ENCODE measurements around the gene MTMR1. TPM values are rescaled to one million over a fixed set of nuclear protein-coding genes. Genes with fewer than 3 reads are reported as not detected.

The MTMR1 gene
- total RNA-seq, 4 donors from 2014 or later = 17.3 to 26.1 (median 21.5) TPM

GRCh38 chrX:150696866-150697265, 3.7 kb downstream of the MTMR1 start:
- Histone ChIP-seq H3K9me3 (no peaks in the 10 kb centered on the region), H3K27ac (no peak overlapping the region), H3K27me3 (no peaks in the 10 kb centered on the region), H3K36me3 (no peaks in the 10 kb centered on the region), H3K4me1 (peaks cover 0 to 31% (median 5%) of the 10 kb centered on the region in 3 donors), H3K4me3 (no peak overlapping the region)
- no peak for ATAC-seq
- TF ChIP-seq, protein P1, sequence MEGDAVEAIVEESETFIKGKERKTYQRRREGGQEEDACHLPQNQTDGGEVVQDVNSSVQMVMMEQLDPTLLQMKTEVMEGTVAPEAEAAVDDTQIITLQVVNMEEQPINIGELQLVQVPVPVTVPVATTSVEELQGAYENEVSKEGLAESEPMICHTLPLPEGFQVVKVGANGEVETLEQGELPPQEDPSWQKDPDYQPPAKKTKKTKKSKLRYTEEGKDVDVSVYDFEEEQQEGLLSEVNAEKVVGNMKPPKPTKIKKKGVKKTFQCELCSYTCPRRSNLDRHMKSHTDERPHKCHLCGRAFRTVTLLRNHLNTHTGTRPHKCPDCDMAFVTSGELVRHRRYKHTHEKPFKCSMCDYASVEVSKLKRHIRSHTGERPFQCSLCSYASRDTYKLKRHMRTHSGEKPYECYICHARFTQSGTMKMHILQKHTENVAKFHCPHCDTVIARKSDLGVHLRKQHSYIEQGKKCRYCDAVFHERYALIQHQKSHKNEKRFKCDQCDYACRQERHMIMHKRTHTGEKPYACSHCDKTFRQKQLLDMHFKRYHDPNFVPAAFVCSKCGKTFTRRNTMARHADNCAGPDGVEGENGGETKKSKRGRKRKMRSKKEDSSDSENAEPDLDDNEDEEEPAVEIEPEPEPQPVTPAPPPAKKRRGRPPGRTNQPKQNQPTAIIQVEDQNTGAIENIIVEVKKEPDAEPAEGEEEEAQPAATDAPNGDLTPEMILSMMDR (IDR thresholded peaks at IDR 0.05) = no peak
- TF ChIP-seq POLR2A (IDR thresholded peaks at IDR 0.05) (no peak), EP300 (IDR thresholded peaks at IDR 0.05) (no peak), POLR2AphosphoS5 (IDR thresholded peaks at IDR 0.05) (no peak)
- 51 to 53% methylated on average over 2 to 4 of the region's 4 CpGs for WGBS, 2 donors (ENCODE audit: low coverage in 1 of 2)

- peaks cover 0 to 24% (median 5%) of the 10 kb centered on the region in 3 donors for H3K4me1 ChIP-seq
- WGBS, 2 donors (ENCODE audit: low coverage in 1 of 2) = 60 to 64% methylated on average over 1 to 7 of the region's 7 CpGs
- no peaks in the 10 kb centered on the region for H3K27me3 ChIP-seq
- H3K4me3 ChIP-seq = no peak overlapping the region
- TF ChIP-seq EP300 (IDR thresholded peaks at IDR 0.05) = no peak
- no peak for TF ChIP-seq POLR2AphosphoS5 (IDR thresholded peaks at IDR 0.05)
- TF ChIP-seq, protein P1 (IDR thresholded peaks at IDR 0.05) = no peak
- TF ChIP-seq POLR2A (IDR thresholded peaks at IDR 0.05) = no peak
- no peak overlapping the region for H3K27ac ChIP-seq
- no peaks in the 10 kb centered on the region for H3K9me3 ChIP-seq
- ATAC-seq = no peak
- H3K36me3 ChIP-seq = no peaks in the 10 kb centered on the region
Observed at GRCh38 chrX:150697641-150698040, 4.4 kb downstream of the MTMR1 start.

DNA sequence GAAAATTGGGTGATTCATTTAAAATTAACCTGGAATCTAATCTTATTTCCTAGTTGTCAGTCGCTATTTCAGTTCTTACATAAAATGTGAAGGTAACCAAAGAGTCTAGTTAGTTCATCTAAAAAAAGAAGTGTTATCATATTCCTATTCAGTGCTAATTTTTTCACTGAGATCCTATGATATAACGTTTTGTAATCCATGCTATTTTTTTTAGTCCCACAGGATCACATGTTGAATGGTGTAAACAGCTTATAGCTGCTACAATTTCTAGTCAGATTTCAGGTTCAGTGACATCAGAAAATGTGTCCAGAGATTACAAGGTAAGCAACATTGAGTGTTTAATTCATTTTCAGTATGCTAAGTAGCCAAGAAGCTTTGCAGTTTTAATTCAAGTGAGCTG, 5.8 kb downstream of the MTMR1 start:
- TF ChIP-seq EP300 (IDR thresholded peaks at IDR 0.05) (no peak), POLR2A (IDR thresholded peaks at IDR 0.05) (no peak), POLR2AphosphoS5 (IDR thresholded peaks at IDR 0.05) (no peak)
- TF ChIP-seq, protein P1 (IDR thresholded peaks at IDR 0.05) = no peak
- no peaks in the 10 kb centered on the region for H3K27me3 ChIP-seq
- H3K9me3 ChIP-seq = no peaks in the 10 kb centered on the region
- no peak for ATAC-seq
- H3K27ac ChIP-seq = no peak overlapping the region
- no peaks in the 10 kb centered on the region for H3K36me3 ChIP-seq
- 43 to 46% methylated on average over 2 of the region's 2 CpGs for WGBS, 2 donors (ENCODE audit: low coverage in 1 of 2)
- peaks cover 0 to 22% (median 5%) of the 10 kb centered on the region in 3 donors for H3K4me1 ChIP-seq
- H3K4me3 ChIP-seq = no peak overlapping the region

DNA sequence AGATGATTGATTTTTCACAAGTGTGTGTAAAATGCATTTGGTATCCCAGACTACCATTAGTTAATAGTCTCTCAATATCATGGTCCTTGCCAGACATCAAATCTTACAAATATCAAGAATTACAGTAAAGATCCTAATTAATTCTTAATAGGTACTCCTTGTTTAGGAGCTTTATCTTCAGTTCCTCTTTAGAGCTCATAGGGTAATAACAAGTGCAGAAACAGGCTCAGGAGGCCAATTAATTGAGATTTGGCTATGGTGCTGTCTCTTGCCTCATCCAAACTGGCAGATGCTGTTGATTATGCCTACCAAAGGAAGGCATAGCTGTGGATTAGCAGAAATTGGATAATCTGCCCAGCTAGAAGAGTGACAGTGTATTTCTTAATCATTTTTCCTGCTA, 6.9 kb downstream of the MTMR1 start:
- no peaks in the 10 kb centered on the region for H3K9me3 ChIP-seq
- no peak for ATAC-seq
- no peak for TF ChIP-seq POLR2AphosphoS5 (IDR thresholded peaks at IDR 0.05)
- no peak for TF ChIP-seq POLR2A (IDR thresholded peaks at IDR 0.05)
- TF ChIP-seq, protein P1 (IDR thresholded peaks at IDR 0.05) = no peak
- no peak for TF ChIP-seq EP300 (IDR thresholded peaks at IDR 0.05)
- no peak overlapping the region for H3K27ac ChIP-seq
- no peak overlapping the region for H3K4me3 ChIP-seq
- no peaks in the 10 kb centered on the region for H3K36me3 ChIP-seq
- H3K4me1 ChIP-seq = peaks cover 0 to 15% (median 0%) of the 10 kb centered on the region in 3 donors
- no peaks in the 10 kb centered on the region for H3K27me3 ChIP-seq

DNA sequence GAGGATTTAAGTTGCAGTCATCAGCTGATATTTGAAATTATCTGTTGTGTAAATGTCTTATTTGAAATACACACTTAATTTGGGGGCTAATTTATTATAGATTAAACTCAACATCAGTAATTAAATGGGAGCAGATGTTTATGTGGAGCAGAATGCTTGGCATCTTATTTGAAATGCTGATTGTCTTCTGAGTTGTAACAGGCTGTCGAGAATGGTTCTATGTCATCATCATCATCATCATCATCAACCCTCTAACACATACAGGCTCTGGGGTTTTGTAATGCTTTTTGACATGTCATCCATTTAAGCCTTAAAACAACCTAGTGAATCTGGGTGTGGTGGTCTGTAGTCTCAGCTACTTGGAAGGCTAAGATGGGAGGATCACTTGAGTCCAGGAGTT, 8.2 kb downstream of the MTMR1 start:
- no peaks in the 10 kb centered on the region for H3K9me3 ChIP-seq
- TF ChIP-seq POLR2A (IDR thresholded peaks at IDR 0.05) (no peak), POLR2AphosphoS5 (IDR thresholded peaks at IDR 0.05) (no peak), EP300 (IDR thresholded peaks at IDR 0.05) (no peak)
- TF ChIP-seq, protein P1 (IDR thresholded peaks at IDR 0.05) = no peak
- no peaks in the 10 kb centered on the region for H3K36me3 ChIP-seq
- H3K27me3 ChIP-seq = no peaks in the 10 kb centered on the region
- WGBS, 2 donors (ENCODE audit: low coverage in 1 of 2) = 67 to 100% methylated on average over 1 of the region's 1 CpG
- no peak for ATAC-seq
- no peak overlapping the region for H3K27ac ChIP-seq
- peaks cover 0 to 6% (median 0%) of the 10 kb centered on the region in 3 donors for H3K4me1 ChIP-seq
- H3K4me3 ChIP-seq = no peak overlapping the region
